CD4-positive, alpha-beta T cell (primary cell): ENCODE results near the gene TIAM1. TPM values are rescaled to one million over a fixed set of nuclear protein-coding genes. Genes with fewer than 3 reads are reported as not detected.

Experiments
- ATAC-seq: fragments of 200-7000 bp; cut with Tn5 transposase; one replicate; pipeline ENCODE4 v1.10.0; 2022; ENCODE audit warnings: mild to moderate bottlenecking; ENCODE audit not compliant: poor library complexity
- CTCF ChIA-PET: fragments of 350-600 bp; sonication (Branson Sonifier 250); formaldehyde crosslinking; loops from one replicate; lab custom pipeline; 2021; ENCODE audit warnings: antibody characterized with exemption, inconsistent platforms; lab: Charles Lee
- POLR2A ChIA-PET: fragments of 350-600 bp; sonication (Branson Sonifier 250); formaldehyde crosslinking; loops from one replicate; lab custom pipeline; 2021; ENCODE audit warnings: antibody characterized with exemption, inconsistent platforms; lab: Charles Lee
- DNase-seq, 14 experiments: peaks; one replicate each; pipeline ENCODE4 v3.0.0-alpha.2; 2013 to 2020; ENCODE audit warnings: mixed read lengths in 2 of 14
- H3K27ac ChIP-seq, 2 donors: one replicate each; pipeline versions ENCODE4 v1.5.1 to v1.7.0; 2013; ENCODE audit warnings: low read length in 2 of 2, low read depth in 1 of 2, mild to moderate bottlenecking in 1 of 2
- H3K27me3 ChIP-seq, 2 experiments: 1 replicate in 1 of 2; 2 replicates in 1 of 2; pipeline versions ENCODE4 v1.6.1 to v1.7.0; 2013; ENCODE audit warnings: low read length in 2 of 2, control low read depth in 1 of 2, mild to moderate bottlenecking in 1 of 2, moderate library complexity in 1 of 2; ENCODE audit not compliant: insufficient read depth in 2 of 2, control insufficient read depth in 1 of 2
- H3K36me3 ChIP-seq: one replicate; pipeline ENCODE4 v1.6.1; 2013; ENCODE audit warnings: low read length, control low read depth; ENCODE audit not compliant: insufficient read depth
- H3K4me1 ChIP-seq: one replicate; pipeline ENCODE4 v1.6.1; 2013; ENCODE audit warnings: low read length, control low read depth; ENCODE audit not compliant: insufficient read depth
- H3K4me3 ChIP-seq: one replicate; pipeline ENCODE4 v1.5.1; 2013; ENCODE audit warnings: mild to moderate bottlenecking, low read length, moderate library complexity
- H3K9me3 ChIP-seq, 2 experiments: 1 replicate in 1 of 2; 2 replicates in 1 of 2; pipeline versions ENCODE4 v1.6.1 to v1.7.0; 2013; ENCODE audit warnings: low read length in 2 of 2, mild to moderate bottlenecking in 2 of 2, control low read depth in 1 of 2, moderate library complexity in 1 of 2; ENCODE audit not compliant: control insufficient read depth in 1 of 2, insufficient read depth in 1 of 2
- H3K27ac Mint-ChIP-seq: one replicate; pipeline ENCODE4 v1.8.0; 2020; ENCODE audit warnings: mixed read lengths
- H3K27me3 Mint-ChIP-seq: one replicate; pipeline ENCODE4 v1.8.0; 2021; ENCODE audit warnings: mixed read lengths
- H3K36me3 Mint-ChIP-seq: one replicate; pipeline ENCODE4 v1.8.0; 2021; ENCODE audit warnings: low read depth, mixed read lengths
- H3K4me1 Mint-ChIP-seq: one replicate; pipeline ENCODE4 v1.8.0; 2021; ENCODE audit warnings: low read depth, mixed read lengths
- H3K4me3 Mint-ChIP-seq: one replicate; pipeline ENCODE4 v1.8.0; 2020; ENCODE audit warnings: mild to moderate bottlenecking, mixed read lengths
- H3K9me3 Mint-ChIP-seq: one replicate; pipeline ENCODE4 v1.8.0; 2020; ENCODE audit warnings: mixed read lengths
- intact Hi-C, 2 experiments: fragments of 100-400 bp; cut with DNase I in 1 of 2; cut with micrococcal nuclease in 1 of 2; formaldehyde crosslinking; loops; one replicate each; pipeline versions ENCODE4 v1.15.1 to v1.9.0; 2023 to 2025; cut with DNase I, micrococcal nuclease
- total RNA-seq, 174 experiments: library from RNA in 2 of 174; stranded (reverse) in 2 of 174; gene quantifications; one replicate each; pipeline ENCODE4 v1.2.3 and lab custom pipeline; 2021 to 2026
- TF ChIP-seq, protein P1 (sequence below): fragments of 200-600 bp; IDR thresholded peaks from one replicate; pipeline ENCODE4 v1.8.0; 2022; ENCODE audit warnings: antibody characterized with exemption, mild to moderate bottlenecking

TIAM1 gene
- total RNA-seq, 2 experiments from 2014 or later, result 39.6 to 39.8 TPM

DNA sequence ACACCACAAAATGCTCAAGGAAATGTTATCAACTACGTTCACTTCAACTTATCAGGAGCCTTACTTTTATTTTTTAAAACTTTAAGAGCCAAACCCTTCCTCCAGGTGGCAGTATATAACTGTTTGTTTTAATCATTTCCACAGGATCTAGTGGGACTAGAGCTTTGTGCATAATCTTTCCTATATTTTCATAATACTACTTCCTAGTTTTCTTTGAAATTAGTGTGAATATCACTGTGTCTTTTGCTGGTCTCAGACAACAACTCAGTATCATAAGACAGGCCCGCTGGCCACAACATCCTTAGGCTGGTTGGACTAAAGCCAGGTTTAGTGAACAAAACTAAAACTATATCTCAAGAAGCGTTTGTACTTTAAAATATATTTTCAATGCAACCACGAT is 145.5 kb downstream of the TIAM1 start:
- H3K4me3 Mint-ChIP-seq, result peak overlapping the region; percentile 8
- H3K27ac Mint-ChIP-seq, result peak overlapping the region; percentile 38
- Histone ChIP-seq H3K27ac (no peak overlapping the region), H3K4me1 (peaks cover 7% of the 10 kb centered on the region), H3K36me3 (no peaks in the 10 kb centered on the region), H3K27me3 (no peaks in the 10 kb centered on the region), H3K9me3 (no peaks in the 10 kb centered on the region), H3K4me3 (no peak overlapping the region)
- ATAC-seq, result peak; percentile 56
- no peaks in the 10 kb centered on the region for H3K27me3 Mint-ChIP-seq
- H3K9me3 Mint-ChIP-seq, result no peaks in the 10 kb centered on the region
- TF ChIP-seq, protein P1, sequence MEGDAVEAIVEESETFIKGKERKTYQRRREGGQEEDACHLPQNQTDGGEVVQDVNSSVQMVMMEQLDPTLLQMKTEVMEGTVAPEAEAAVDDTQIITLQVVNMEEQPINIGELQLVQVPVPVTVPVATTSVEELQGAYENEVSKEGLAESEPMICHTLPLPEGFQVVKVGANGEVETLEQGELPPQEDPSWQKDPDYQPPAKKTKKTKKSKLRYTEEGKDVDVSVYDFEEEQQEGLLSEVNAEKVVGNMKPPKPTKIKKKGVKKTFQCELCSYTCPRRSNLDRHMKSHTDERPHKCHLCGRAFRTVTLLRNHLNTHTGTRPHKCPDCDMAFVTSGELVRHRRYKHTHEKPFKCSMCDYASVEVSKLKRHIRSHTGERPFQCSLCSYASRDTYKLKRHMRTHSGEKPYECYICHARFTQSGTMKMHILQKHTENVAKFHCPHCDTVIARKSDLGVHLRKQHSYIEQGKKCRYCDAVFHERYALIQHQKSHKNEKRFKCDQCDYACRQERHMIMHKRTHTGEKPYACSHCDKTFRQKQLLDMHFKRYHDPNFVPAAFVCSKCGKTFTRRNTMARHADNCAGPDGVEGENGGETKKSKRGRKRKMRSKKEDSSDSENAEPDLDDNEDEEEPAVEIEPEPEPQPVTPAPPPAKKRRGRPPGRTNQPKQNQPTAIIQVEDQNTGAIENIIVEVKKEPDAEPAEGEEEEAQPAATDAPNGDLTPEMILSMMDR, result peak; percentile 73
- H3K4me1 Mint-ChIP-seq, result peaks cover 47% of the 10 kb centered on the region
- intact Hi-C loops, result loop anchor here (1.0 kb wide), 3 partner anchors 382 to 406 kb away; no protein-coding TSS in a partner anchor
- DNase-seq, result peak in 3 of 14 experiments; percentile 66 to 72 (median 66)
- CTCF ChIA-PET, result interaction anchor here (1.0 to 1.4 kb wide), 3 partner anchors 16 to 382 kb away, joined by 3 to 19 read pairs (median 4); no protein-coding TSS in a partner anchor
- POLR2A ChIA-PET, result interaction anchor here (0.9 to 1.0 kb wide), 2 partner anchors 65 to 382 kb away, joined by 4 read pairs; no protein-coding TSS in a partner anchor
- no peaks in the 10 kb centered on the region for H3K36me3 Mint-ChIP-seq

DNA sequence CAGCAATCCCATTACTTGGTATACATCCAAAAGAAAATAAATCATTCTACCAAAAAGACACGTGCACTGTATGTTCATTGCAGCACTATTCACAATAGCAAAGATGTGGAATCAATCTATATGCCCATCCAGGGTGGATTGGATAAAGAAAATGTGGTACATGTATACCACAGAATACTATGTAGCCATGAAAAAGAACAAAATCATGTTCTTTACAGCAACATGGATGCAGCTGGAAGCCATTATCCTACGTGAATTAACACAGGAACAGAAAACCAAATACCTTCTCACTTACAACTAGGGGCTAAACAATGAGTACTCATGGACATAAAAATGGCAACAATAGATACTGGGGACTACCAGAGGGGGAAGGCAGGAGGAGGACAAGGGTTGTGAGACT is 147.3 kb downstream of the TIAM1 start:
- DNase-seq, result no peak
- Mint-ChIP-seq H3K36me3 (no peaks in the 10 kb centered on the region), H3K27ac (no peak overlapping the region), H3K9me3 (no peaks in the 10 kb centered on the region), H3K4me1 (peaks cover 61% of the 10 kb centered on the region), H3K27me3 (no peaks in the 10 kb centered on the region), H3K4me3 (no peak overlapping the region)
- intact Hi-C loops, result no loop called here
- CTCF ChIA-PET, result no interaction called here
- no peak for ATAC-seq
- Histone ChIP-seq H3K4me3 (no peak overlapping the region), H3K27ac (no peak overlapping the region), H3K9me3 (no peaks in the 10 kb centered on the region), H3K4me1 (peaks cover 20% of the 10 kb centered on the region), H3K36me3 (no peaks in the 10 kb centered on the region), H3K27me3 (no peaks in the 10 kb centered on the region)
- POLR2A ChIA-PET, result no interaction called here
- TF ChIP-seq, protein P1, result no peak

DNA sequence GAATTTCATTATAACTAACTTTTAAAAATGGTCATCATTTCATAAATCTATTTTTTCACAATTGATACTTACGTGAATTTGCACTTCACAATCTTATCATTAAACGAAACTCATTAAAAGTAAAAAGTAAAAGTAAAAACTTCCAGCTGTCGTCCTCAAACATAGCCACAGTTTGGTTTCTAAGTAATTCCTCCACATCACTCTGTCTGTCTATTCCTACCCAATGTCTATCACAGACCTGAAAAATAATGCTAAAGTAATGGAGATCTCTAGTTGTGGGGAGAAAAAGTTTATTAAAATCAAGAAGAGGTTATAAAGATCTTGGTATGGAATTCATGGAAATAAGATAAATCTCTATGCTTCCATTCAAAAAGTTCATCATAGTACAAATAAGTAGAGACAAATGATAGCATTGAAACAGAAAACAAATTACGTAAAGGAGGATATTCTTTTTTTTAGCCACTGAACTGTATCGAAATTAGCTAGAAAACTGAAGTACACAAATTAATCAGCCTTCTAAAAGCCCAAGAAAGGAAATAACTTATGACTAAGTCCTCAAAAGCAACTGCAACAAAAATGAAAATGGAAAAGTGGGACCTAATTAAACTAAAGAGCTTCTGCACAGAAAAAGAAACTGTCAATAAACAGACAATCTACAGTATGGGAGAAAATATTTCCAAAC is 148.6 kb downstream of the TIAM1 start:
- Histone ChIP-seq H3K27me3 (no peaks in the 10 kb centered on the region), H3K4me3 (peak overlapping the region; percentile 31), H3K4me1 (peaks cover 27% of the 10 kb centered on the region), H3K9me3 (no peaks in the 10 kb centered on the region), H3K36me3 (no peaks in the 10 kb centered on the region), H3K27ac (no peak overlapping the region)
- H3K36me3 Mint-ChIP-seq, result no peaks in the 10 kb centered on the region
- TF ChIP-seq, protein P1, result no peak
- no peaks in the 10 kb centered on the region for H3K9me3 Mint-ChIP-seq
- peaks cover 66% of the 10 kb centered on the region for H3K4me1 Mint-ChIP-seq
- peak overlapping the region; percentile 73 for H3K27ac Mint-ChIP-seq
- intact Hi-C loops, result no loop called here
- DNase-seq (no peak), ATAC-seq (peak; percentile 25)
- ChIA-PET CTCF (interaction anchor here (1.1 to 2.8 kb wide), 5 partner anchors 9 to 385 kb away, joined by 3 to 9 read pairs (median 4); no protein-coding TSS in a partner anchor), POLR2A (interaction anchor here (0.7 to 2.7 kb wide), 5 partner anchors 10 to 364 kb away, joined by 3 to 14 read pairs (median 7); no protein-coding TSS in a partner anchor)
- peak overlapping the region; percentile 56 for H3K4me3 Mint-ChIP-seq
- H3K27me3 Mint-ChIP-seq, result no peaks in the 10 kb centered on the region
